ENCODE results near the gene LRRC45.
A peak's percentile ranks its signal among the peaks of the same experiment; 100 is the strongest.
"Not testable (repeated sequence)": the region's sequence is repeated elsewhere in the genome, so short reads cannot be mapped to it uniquely, and the experiment has no call there.

Gene LRRC45

GRCh38 chr17:82022981-82023446 lies at the start of gene LRRC45:
TSS of gene LRRC45 (plus strand) at chr17:82023305. CDS start at chr17:82023644, 339 bp downstream.
- H3K9ac ChIP-seq (ENCODE audit: low read length in 5 of 5): peak within 1 kb of the TSS in 4 of 5 donors; percentile 72 to 85 (median 74)
- peaks cover 0 to 17% (median 9%) of the 10 kb centered on the region in 5 donors for H3K36me3 ChIP-seq (ENCODE audit: control insufficient read depth in 5 of 5, insufficient read depth in 5 of 5, low read length in 5 of 5)
- H3K4me3 ChIP-seq (ENCODE audit: low read depth in 1 of 5, low read length in 5 of 5): peak within 1 kb of the TSS; percentile 54 to 85 (median 81)
- H3K9me3 ChIP-seq (ENCODE audit: control insufficient read depth in 5 of 5, low read length in 5 of 5): no peaks in the 10 kb centered on the region
- H3K27ac ChIP-seq (ENCODE audit: low read depth, low read length): no peak within 1 kb of the TSS
- peaks cover 0 to 2% (median 0%) of the 10 kb centered on the region in 5 donors for H3K27me3 ChIP-seq (ENCODE audit: control insufficient read depth in 5 of 5, insufficient read depth in 4 of 5, low read length in 5 of 5)
- peaks cover 6 to 35% (median 31%) of the 10 kb centered on the region in 5 donors for H3K4me1 ChIP-seq (ENCODE audit: control insufficient read depth in 5 of 5, insufficient read depth in 5 of 5, low read length in 5 of 5)

- no peak overlapping the region for H3K27ac ChIP-seq (ENCODE audit: low read depth, low read length)
- no peak overlapping the region for H3K9ac ChIP-seq (ENCODE audit: low read length in 5 of 5)
- H3K36me3 ChIP-seq (ENCODE audit: control insufficient read depth in 5 of 5, insufficient read depth in 5 of 5, low read length in 5 of 5): no peaks in the 10 kb centered on the region
- peaks cover 0 to 3% (median 2%) of the 10 kb centered on the region in 5 donors for H3K9me3 ChIP-seq (ENCODE audit: control insufficient read depth in 5 of 5, low read length in 5 of 5)
- H3K27me3 ChIP-seq (ENCODE audit: control insufficient read depth in 5 of 5, insufficient read depth in 4 of 5, low read length in 5 of 5): peaks cover 0 to 7% (median 3%) of the 10 kb centered on the region in 5 donors
- H3K4me3 ChIP-seq (ENCODE audit: low read depth in 1 of 5, low read length in 5 of 5): no peak overlapping the region
- peaks cover 0 to 16% (median 13%) of the 10 kb centered on the region in 5 donors for H3K4me1 ChIP-seq (ENCODE audit: control insufficient read depth in 5 of 5, insufficient read depth in 5 of 5, low read length in 5 of 5)
Measured at GRCh38 chr17:81973432-81973831, 49.7 kb upstream of the LRRC45 start.

GRCh38 chr17:81976332-81977210 lies 46.5 kb upstream of the LRRC45 start:
- peak overlapping the region in 4 of 5 donors; percentile 70 to 82 (median 76) for H3K9ac ChIP-seq (ENCODE audit: low read length in 5 of 5)
- peaks cover 0 to 3% (median 0%) of the 10 kb centered on the region in 5 donors for H3K27me3 ChIP-seq (ENCODE audit: control insufficient read depth in 5 of 5, insufficient read depth in 4 of 5, low read length in 5 of 5)
- peaks cover 0 to 21% (median 16%) of the 10 kb centered on the region in 5 donors for H3K4me1 ChIP-seq (ENCODE audit: control insufficient read depth in 5 of 5, insufficient read depth in 5 of 5, low read length in 5 of 5)
- H3K27ac ChIP-seq (ENCODE audit: low read depth, low read length): peak overlapping the region; percentile 50
- H3K4me3 ChIP-seq (ENCODE audit: low read depth in 1 of 5, low read length in 5 of 5): peak overlapping the region; percentile 71 to 81 (median 75)
- H3K9me3 ChIP-seq (ENCODE audit: control insufficient read depth in 5 of 5, low read length in 5 of 5): peaks cover 0 to 3% (median 2%) of the 10 kb centered on the region in 5 donors
- peaks cover 0 to 12% (median 7%) of the 10 kb centered on the region in 5 donors for H3K36me3 ChIP-seq (ENCODE audit: control insufficient read depth in 5 of 5, insufficient read depth in 5 of 5, low read length in 5 of 5)

- Histone ChIP-seq H3K9ac (ENCODE audit: low read length in 5 of 5) (peak within 1 kb of the TSS in 4 of 5 donors; percentile 80 to 82 (median 82)), H3K36me3 (ENCODE audit: control insufficient read depth in 5 of 5, insufficient read depth in 5 of 5, low read length in 5 of 5) (peaks cover 0 to 14% (median 10%) of the 10 kb centered on the region in 5 donors), H3K4me3 (ENCODE audit: low read depth in 1 of 5, low read length in 5 of 5) (peak within 1 kb of the TSS; percentile 71 to 81 (median 75)), H3K27me3 (ENCODE audit: control insufficient read depth in 5 of 5, insufficient read depth in 4 of 5, low read length in 5 of 5) (peaks cover 0 to 3% (median 0%) of the 10 kb centered on the region in 5 donors), H3K9me3 (ENCODE audit: control insufficient read depth in 5 of 5, low read length in 5 of 5) (peaks cover 0 to 3% (median 2%) of the 10 kb centered on the region in 5 donors), H3K4me1 (ENCODE audit: control insufficient read depth in 5 of 5, insufficient read depth in 5 of 5, low read length in 5 of 5) (peaks cover 0 to 21% (median 16%) of the 10 kb centered on the region in 5 donors), H3K27ac (ENCODE audit: low read depth, low read length) (peak within 1 kb of the TSS; percentile 50)
Measured at GRCh38 chr17:81977211-81977808, 45.8 kb upstream of the LRRC45 start, which contains the start of gene ASPSCR1. TSS of gene ASPSCR1 (plus strand) at chr17:81977629. CDS start at chr17:81977647, 18 bp downstream.

- H3K9ac ChIP-seq (ENCODE audit: low read length in 5 of 5): no peak overlapping the region
- peak overlapping the region in 4 of 5 donors; percentile 27 to 81 (median 62) for H3K4me3 ChIP-seq (ENCODE audit: low read depth in 1 of 5, low read length in 5 of 5)
- peaks cover 0 to 28% (median 23%) of the 10 kb centered on the region in 5 donors for H3K4me1 ChIP-seq (ENCODE audit: control insufficient read depth in 5 of 5, insufficient read depth in 5 of 5, low read length in 5 of 5)
- no peaks in the 10 kb centered on the region for H3K27me3 ChIP-seq (ENCODE audit: control insufficient read depth in 5 of 5, insufficient read depth in 4 of 5, low read length in 5 of 5)
- no peaks in the 10 kb centered on the region for H3K9me3 ChIP-seq (ENCODE audit: control insufficient read depth in 5 of 5, low read length in 5 of 5)
- H3K27ac ChIP-seq (ENCODE audit: low read depth, low read length): no peak overlapping the region
- peaks cover 0 to 15% (median 12%) of the 10 kb centered on the region in 5 donors for H3K36me3 ChIP-seq (ENCODE audit: control insufficient read depth in 5 of 5, insufficient read depth in 5 of 5, low read length in 5 of 5)
Measured at GRCh38 chr17:81978524-81979298, 44.4 kb upstream of the LRRC45 start.

- Histone ChIP-seq H3K4me3 (ENCODE audit: low read depth in 1 of 5, low read length in 5 of 5) (no peak overlapping the region), H3K9ac (ENCODE audit: low read length in 5 of 5) (no peak overlapping the region), H3K9me3 (ENCODE audit: control insufficient read depth in 5 of 5, low read length in 5 of 5) (no peaks in the 10 kb centered on the region), H3K27me3 (ENCODE audit: control insufficient read depth in 5 of 5, insufficient read depth in 4 of 5, low read length in 5 of 5) (no peaks in the 10 kb centered on the region), H3K27ac (ENCODE audit: low read depth, low read length) (no peak overlapping the region), H3K4me1 (ENCODE audit: control insufficient read depth in 5 of 5, insufficient read depth in 5 of 5, low read length in 5 of 5) (peaks cover 0 to 28% (median 23%) of the 10 kb centered on the region in 5 donors), H3K36me3 (ENCODE audit: control insufficient read depth in 5 of 5, insufficient read depth in 5 of 5, low read length in 5 of 5) (peaks cover 0 to 25% (median 17%) of the 10 kb centered on the region in 5 donors)
Measured at GRCh38 chr17:81980122-81980521, 43.0 kb upstream of the LRRC45 start.

- H3K4me3 ChIP-seq (ENCODE audit: low read depth in 1 of 5, low read length in 5 of 5): no peak overlapping the region
- H3K4me1 ChIP-seq (ENCODE audit: control insufficient read depth in 5 of 5, insufficient read depth in 5 of 5, low read length in 5 of 5): peaks cover 0 to 28% (median 23%) of the 10 kb centered on the region in 5 donors
- H3K27ac ChIP-seq (ENCODE audit: low read depth, low read length): no peak overlapping the region
- H3K9me3 ChIP-seq (ENCODE audit: control insufficient read depth in 5 of 5, low read length in 5 of 5): no peaks in the 10 kb centered on the region
- no peaks in the 10 kb centered on the region for H3K27me3 ChIP-seq (ENCODE audit: control insufficient read depth in 5 of 5, insufficient read depth in 4 of 5, low read length in 5 of 5)
- peaks cover 0 to 32% (median 24%) of the 10 kb centered on the region in 5 donors for H3K36me3 ChIP-seq (ENCODE audit: control insufficient read depth in 5 of 5, insufficient read depth in 5 of 5, low read length in 5 of 5)
- no peak overlapping the region for H3K9ac ChIP-seq (ENCODE audit: low read length in 5 of 5)
Measured at GRCh38 chr17:81980707-81981343, 42.3 kb upstream of the LRRC45 start.

GRCh38 chr17:81981511-81981910 lies 41.6 kb upstream of the LRRC45 start:
- H3K4me1 ChIP-seq (ENCODE audit: control insufficient read depth in 5 of 5, insufficient read depth in 5 of 5, low read length in 5 of 5): peaks cover 0 to 26% (median 21%) of the 10 kb centered on the region in 5 donors
- not testable (repeated sequence) for H3K9me3 ChIP-seq (ENCODE audit: control insufficient read depth in 5 of 5, low read length in 5 of 5); H3K27me3 ChIP-seq (ENCODE audit: control insufficient read depth in 5 of 5, insufficient read depth in 4 of 5, low read length in 5 of 5); H3K27ac ChIP-seq (ENCODE audit: low read depth, low read length); H3K4me3 ChIP-seq (ENCODE audit: low read depth in 1 of 5, low read length in 5 of 5); H3K9ac ChIP-seq (ENCODE audit: low read length in 5 of 5)
- H3K36me3 ChIP-seq (ENCODE audit: control insufficient read depth in 5 of 5, insufficient read depth in 5 of 5, low read length in 5 of 5): peaks cover 0 to 39% (median 28%) of the 10 kb centered on the region in 5 donors

Measured in subcutaneous abdominal adipose tissue (tissue), 5 donors.